ENCODE measurements around the gene ARAP1.

Gene ARAP1

GRCh38 chr11:72740562-72741428 is 11.4 kb downstream of the ARAP1 start:
- no peak overlapping the region for H3K4me3 ChIP-seq (ENCODE audit: low read depth, low read length)
- TF ChIP-seq CTCF (IDR thresholded peaks at IDR 0.05; ENCODE audit: low read depth, low read length), result no peak
- H3K9me3 ChIP-seq (ENCODE audit: severe bottlenecking), result no peaks in the 10 kb centered on the region
- DNase-seq, result no peak
- H3K36me3 ChIP-seq, result peaks cover 3% of the 10 kb centered on the region
- H3K27me3 ChIP-seq (ENCODE audit: insufficient read depth, low read depth, severe bottlenecking), result no peaks in the 10 kb centered on the region
- H3K27ac ChIP-seq, result peak overlapping the region; percentile 86

- H3K27me3 ChIP-seq (ENCODE audit: insufficient read depth, low read depth, severe bottlenecking), result no peaks in the 10 kb centered on the region
- H3K27ac ChIP-seq, result no peak overlapping the region
- TF ChIP-seq CTCF (IDR thresholded peaks at IDR 0.05; ENCODE audit: low read depth, low read length), result no peak
- no peaks in the 10 kb centered on the region for H3K9me3 ChIP-seq (ENCODE audit: severe bottlenecking)
- H3K4me3 ChIP-seq (ENCODE audit: low read depth, low read length), result no peak overlapping the region
- H3K36me3 ChIP-seq, result peaks cover 3% of the 10 kb centered on the region
- no peak for DNase-seq
Measured at GRCh38 chr11:72740060-72740424, 12.2 kb downstream of the ARAP1 start.

- no peak for TF ChIP-seq CTCF (IDR thresholded peaks at IDR 0.05; ENCODE audit: low read depth, low read length)
- H3K27ac ChIP-seq, result no peak overlapping the region
- DNase-seq, result no peak
Measured at GRCh38 chr11:72739240-72740059, 12.8 kb downstream of the ARAP1 start.

GRCh38 chr11:72738199-72739141 is 13.7 kb downstream of the ARAP1 start:
- TF ChIP-seq CTCF (IDR thresholded peaks at IDR 0.05; ENCODE audit: low read depth, low read length), result no peak
- no peaks in the 10 kb centered on the region for H3K27me3 ChIP-seq (ENCODE audit: insufficient read depth, low read depth, severe bottlenecking)
- H3K4me3 ChIP-seq (ENCODE audit: low read depth, low read length), result no peak overlapping the region
- no peaks in the 10 kb centered on the region for H3K9me3 ChIP-seq (ENCODE audit: severe bottlenecking)
- DNase-seq, result no peak
- peaks cover 3% of the 10 kb centered on the region for H3K36me3 ChIP-seq
- no peak overlapping the region for H3K27ac ChIP-seq

More at GRCh38 chr11:72739240-72740059, 12.8 kb downstream of the ARAP1 start:
- no peaks in the 10 kb centered on the region for H3K27me3 ChIP-seq (ENCODE audit: insufficient read depth, low read depth, severe bottlenecking)
- H3K9me3 ChIP-seq (ENCODE audit: severe bottlenecking), result no peaks in the 10 kb centered on the region
- no peak overlapping the region for H3K4me3 ChIP-seq (ENCODE audit: low read depth, low read length)
- H3K36me3 ChIP-seq, result peaks cover 3% of the 10 kb centered on the region

GRCh38 chr11:72737336-72737735 is 14.9 kb downstream of the ARAP1 start:
- H3K4me3 ChIP-seq (ENCODE audit: low read depth, low read length), result no peak overlapping the region
- H3K36me3 ChIP-seq, result peaks cover 3% of the 10 kb centered on the region
- no peak overlapping the region for H3K27ac ChIP-seq
- no peaks in the 10 kb centered on the region for H3K27me3 ChIP-seq (ENCODE audit: insufficient read depth, low read depth, severe bottlenecking)
- no peak for TF ChIP-seq CTCF (IDR thresholded peaks at IDR 0.05; ENCODE audit: low read depth, low read length)
- no peak for DNase-seq
- no peaks in the 10 kb centered on the region for H3K9me3 ChIP-seq (ENCODE audit: severe bottlenecking)

All from WERI-Rb-1 (cell line).